22Rv1 (cell line): ENCODE measurements around the gene COL4A6.

Source experiments
- CTCF ChIP-seq: fragments of 450-650 bp; IDR thresholded peaks from 2 replicates; pipeline ENCODE4 v1.5.1; 2017; ENCODE audit warnings: mild to moderate bottlenecking
- ZFX ChIP-seq: fragments of 450-650 bp; IDR thresholded peaks from 2 replicates; pipeline ENCODE4 v1.6.1; 2017; ENCODE audit warnings: antibody characterized with exemption, borderline replicate concordance

GRCh38 chrX:108250654-108251579, 187.3 kb downstream of the COL4A6 start:
- no peak for TF ChIP-seq CTCF
- TF ChIP-seq ZFX, result no peak
